AG10803 (cell line): Measurements from ENCODE around the gene ASB14.

Experiments used
- DNase-seq: peaks from one replicate; pipeline ENCODE4 v3.0.0; 2010; ENCODE audit warnings: low read depth
- H3K4me3 ChIP-seq: 2 replicates; pipeline ENCODE4 v1.5.1; 2011; ENCODE audit warnings: mild to moderate bottlenecking, low read length, control low read depth
- CTCF ChIP-seq: conservative IDR thresholded peaks from 2 replicates; pipeline ENCODE4 v1.5.1; 2011; ENCODE audit warnings: mild to moderate bottlenecking, low read length, control low read depth, inconsistent platforms

ASB14 gene

DNA sequence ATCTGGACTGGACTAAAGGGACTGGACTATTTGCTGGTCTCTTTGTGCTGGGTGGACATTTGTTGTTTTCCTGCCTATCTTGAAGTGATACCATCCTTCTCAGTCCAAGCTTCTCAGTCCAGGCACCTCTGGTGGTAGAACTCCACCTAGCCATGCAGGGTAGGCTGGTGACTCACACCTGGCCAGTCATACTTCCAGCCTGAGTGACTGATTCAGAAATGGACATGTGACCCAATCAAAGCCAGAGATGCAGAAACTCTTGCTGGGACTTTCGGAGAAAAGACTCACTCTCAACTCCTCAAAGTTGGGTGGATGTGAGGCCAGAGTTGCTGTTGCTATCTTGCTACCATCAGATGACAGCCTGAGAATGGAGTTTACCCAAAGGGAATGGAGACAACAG, 5.6 kb upstream of the ASB14 start:
- TF ChIP-seq CTCF: no peak
- no peak overlapping the region for H3K4me3 ChIP-seq
- DNase-seq: no peak

GRCh38 chr3:57292897-57293526, 527 bp upstream of the ASB14 start:
- TF ChIP-seq CTCF: no peak
- no peak for DNase-seq

DNA sequence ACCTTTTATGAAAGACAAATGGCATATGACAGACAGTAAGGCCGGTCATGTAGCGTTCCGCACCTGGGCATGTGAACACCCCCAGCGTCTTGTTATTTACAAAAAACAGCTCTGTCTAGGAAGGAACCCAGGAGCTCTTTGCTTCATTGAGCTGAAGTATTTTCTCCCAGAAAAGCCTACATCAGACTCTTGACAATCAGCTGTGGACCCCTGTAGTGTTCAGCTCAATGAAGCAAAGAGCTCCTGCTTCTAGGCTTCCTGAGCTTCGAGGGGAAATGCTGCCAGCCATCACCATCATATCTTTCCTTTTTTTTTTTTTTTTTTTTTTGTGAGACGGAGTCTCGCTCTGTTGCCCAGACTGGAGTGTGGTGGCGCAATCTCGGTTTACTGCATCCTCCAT, 4.1 kb downstream of the ASB14 start:
- TF ChIP-seq CTCF: no peak
- DNase-seq: no peak
- H3K4me3 ChIP-seq: no peak overlapping the region

More at GRCh38 chr3:57292897-57293526, 527 bp upstream of the ASB14 start:
- no peak overlapping the region for H3K4me3 ChIP-seq

DNA sequence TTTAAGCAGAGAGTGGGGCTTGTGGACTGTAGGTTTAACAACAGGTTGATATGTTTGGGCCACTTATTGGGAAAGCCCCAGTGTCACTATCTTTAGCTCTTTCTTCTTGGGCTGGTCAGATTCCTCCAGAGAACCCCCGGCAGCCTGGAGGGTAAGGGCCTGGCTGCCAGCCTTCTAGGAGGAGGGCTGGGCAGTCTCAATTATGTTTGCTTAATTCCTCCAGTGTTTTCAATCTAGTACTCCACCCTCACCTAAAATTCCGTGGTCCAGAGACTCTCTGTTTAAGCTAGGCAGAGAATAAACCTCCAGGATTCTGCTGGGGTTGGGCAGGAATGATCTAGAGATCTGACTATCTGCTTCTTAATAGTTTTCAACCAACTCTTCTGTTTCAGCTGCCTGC, 5.3 kb downstream of the ASB14 start:
- DNase-seq: no peak
- H3K4me3 ChIP-seq: no peak overlapping the region
- no peak for TF ChIP-seq CTCF

- TF ChIP-seq CTCF: no peak
- no peak overlapping the region for H3K4me3 ChIP-seq
- no peak for DNase-seq
Measured at GRCh38 chr3:57283334-57283733, 9.2 kb downstream of the ASB14 start.

- no peak for TF ChIP-seq CTCF
- peak; percentile 39 for DNase-seq
- H3K4me3 ChIP-seq: no peak overlapping the region
Measured at GRCh38 chr3:57281715-57282114, 10.8 kb downstream of the ASB14 start.

- no peak for TF ChIP-seq CTCF
Measured at GRCh38 chr3:57279685-57280084, 12.8 kb downstream of the ASB14 start.

More at GRCh38 chr3:57279685-57280084, 12.8 kb downstream of the ASB14 start:
- no peak overlapping the region for H3K4me3 ChIP-seq
- DNase-seq: no peak
